Fibroblast of skin of scalp (primary cell): ENCODE results near the gene CDH22.

Experiments used
- DNase-seq: peaks from one replicate; pipeline ENCODE4 v3.0.0-alpha.2; 2013

The CDH22 gene

DNA sequence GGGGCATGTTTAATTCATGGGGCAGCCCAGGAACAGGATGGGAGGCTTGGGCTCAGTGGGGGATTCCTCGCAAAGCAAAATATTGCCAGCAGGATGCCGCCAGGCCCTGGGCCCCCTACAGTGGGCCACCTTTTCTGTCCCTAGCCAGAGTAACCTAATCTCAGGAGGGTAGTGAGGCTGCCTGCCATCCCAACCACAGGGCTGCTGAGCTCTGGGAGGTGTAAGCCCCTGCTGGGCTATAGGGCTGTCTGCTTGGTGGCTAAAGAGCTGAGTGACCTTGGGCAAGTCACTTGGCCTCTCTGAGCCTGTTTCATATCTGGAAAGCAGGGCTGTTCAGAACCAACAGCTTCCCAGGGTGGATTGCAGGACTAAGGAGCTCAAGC lies 35.7 kb upstream of the CDH22 start:
- DNase-seq: no peak

DNA sequence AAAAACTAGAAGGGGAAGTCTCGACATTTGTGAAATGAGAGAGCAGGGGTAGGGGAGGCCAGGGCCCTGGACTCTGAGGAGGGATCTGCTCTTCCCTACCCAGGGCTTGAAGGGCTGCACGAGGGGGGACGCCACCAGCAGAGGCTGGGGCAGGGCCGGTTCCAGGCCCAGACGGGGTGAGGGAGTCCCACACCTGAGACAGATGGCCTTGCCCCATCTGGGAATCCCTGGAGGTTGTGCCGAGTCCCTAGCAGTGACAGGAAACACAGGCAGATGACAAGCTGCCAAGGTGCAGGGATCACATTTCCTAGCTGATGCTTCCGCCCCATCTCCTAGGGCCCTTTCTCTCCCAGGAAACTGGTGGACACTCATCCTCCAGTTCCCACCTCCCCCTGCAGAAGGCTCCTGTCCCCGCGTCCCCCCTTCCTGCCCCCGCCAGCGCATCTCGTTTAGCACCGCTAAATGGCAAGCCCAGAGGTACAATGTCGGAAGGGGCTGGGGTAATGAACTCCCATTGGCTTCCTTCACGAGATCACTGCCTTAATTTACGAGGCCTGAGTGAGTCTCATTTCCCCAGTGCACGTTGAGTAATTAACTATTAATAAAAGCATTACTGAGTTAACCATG lies 35.2 kb upstream of the CDH22 start:
- no peak for DNase-seq

DNA sequence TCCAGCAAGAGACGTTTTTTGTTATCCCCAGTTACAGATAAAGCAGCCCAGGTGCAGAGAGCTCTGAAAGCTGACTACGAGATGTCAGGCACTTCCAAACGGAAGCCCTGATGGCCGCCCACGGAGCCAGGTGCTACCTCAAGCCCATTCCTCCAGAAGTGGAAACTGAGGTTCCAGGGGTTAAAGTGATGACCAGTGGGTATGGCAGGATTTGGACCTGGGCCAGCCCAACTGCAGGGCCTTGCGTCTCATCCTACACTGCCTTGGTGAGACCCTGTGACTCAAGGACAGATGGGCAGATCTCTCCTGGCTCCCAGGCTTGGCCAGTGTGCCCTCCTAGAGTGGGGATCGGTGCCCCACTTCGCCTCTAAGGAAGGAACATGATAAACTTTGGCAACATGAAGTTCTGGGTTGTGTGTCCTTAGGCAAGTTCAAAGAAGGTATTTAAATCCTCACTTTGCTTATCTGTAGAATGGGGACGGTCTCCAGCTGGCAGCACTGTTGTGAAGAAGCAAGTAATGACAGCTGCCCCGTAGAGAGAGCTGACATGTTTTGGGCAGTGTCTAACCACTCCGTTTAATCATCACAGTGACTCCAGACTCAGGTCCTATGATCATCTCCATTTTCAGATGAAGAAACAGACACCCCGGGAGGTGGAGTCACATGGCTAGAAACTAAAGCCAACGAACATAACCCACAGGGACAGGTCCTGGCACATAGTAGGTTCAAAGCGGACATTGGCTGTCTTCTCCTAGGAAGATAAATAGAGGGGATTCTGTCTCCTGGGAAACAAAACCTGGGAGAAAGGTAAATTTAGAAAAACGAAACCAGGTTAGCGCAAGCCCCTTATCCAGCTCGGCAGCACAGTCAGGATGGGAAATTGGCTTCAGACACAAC lies 34.4 kb upstream of the CDH22 start:
- DNase-seq: no peak

DNA sequence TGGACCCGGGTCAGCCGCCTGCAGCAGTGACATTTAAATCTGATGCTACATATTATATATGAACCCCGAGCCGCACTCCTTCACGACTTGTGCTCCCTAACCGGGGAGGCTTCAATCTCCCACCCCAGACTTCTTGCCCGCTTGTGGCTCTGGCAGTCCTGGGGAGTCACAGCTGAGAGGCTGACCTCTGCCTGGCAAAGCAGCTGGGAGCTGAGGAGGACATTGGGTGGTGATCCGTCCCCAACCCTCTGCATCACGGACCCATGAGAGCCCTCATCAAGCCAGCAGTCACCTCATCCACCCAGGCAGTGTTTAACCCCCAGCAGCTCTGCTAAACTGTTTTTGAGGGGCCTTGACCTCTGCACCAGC lies 33.7 kb upstream of the CDH22 start:
- DNase-seq: no peak

DNA sequence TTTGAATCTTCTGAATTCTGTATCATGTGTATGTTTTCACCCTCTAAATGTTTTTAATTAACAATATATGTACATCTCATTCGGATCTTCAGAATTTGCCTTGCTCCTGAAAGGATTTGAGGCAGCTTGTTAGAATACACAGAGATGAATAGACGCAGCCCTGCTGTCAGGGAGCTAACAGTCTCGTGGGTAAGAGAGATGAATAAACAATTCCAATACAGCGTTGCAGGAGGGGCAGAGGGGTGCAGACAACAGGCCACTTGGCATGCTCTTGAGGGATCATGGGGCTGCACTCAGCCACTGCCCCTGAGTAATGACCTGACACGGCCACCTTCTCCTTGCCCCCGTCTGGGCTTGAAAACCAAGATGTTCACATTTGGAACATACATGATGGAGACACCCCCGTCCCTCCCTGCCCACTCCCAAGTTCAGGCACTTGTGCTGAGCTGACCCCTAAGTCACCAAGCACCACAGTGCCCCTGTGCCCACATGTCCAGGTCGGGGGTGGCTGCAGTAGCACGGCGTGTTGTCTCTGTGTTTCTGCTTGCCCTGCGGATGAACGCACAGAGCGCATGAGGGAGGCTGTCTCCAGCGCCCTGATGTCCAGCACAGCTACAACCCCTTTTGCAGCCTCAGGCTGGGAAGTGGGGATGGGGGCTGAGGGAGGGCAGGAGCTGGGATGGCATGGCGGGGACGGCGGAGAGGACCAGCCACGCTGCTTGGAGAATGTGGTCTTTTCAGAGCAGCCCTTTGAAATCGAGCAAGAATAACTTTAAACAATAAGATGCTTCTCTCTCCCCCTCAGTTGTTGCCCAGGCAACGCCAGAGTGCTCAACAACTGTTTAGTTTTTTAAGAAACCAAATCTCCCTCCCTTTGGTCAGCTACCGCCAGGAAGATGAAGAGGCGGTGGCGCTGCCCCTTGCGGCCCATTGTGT lies 33.0 kb upstream of the CDH22 start:
- DNase-seq: no peak

DNA sequence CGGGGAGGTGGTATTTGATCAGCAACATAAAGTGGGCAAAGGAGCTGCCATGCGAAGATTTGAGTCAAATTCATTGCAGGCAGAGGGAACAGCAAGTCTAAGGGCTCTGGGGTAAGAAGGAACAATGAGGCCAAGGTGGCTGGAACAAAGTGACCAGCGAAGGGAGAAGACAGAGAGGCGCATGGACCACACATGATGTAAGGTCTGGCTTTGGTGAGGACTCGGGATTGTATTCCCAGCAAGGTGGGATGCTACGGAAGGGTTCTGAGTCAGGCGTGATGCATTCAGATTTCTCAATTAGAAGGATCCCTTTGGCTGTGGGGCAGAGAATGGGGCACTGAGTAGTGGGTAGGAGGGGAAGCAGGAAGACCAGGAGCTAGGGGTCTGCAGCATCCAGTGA lies 30.7 kb upstream of the CDH22 start:
- no peak for DNase-seq

DNA sequence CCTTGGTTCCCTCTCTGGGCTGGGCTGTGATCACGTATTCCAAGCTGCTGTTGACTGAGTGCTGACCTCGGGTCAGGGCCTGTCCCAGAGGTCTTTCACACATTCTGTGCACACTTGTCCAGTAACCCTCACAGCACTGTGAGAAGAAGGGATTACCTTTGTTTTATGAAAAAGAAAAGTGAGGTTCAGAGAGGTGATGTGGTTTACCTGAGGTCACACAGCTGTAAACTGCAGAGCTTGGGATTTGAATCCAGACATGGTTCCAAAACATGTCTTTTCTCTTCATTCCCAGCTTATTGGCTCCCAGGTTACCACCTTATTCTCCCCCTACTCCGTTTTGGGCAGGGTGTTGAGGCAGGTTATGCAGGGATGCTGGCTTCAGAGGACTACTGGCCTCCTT lies 28.4 kb upstream of the CDH22 start:
- DNase-seq: no peak

DNA sequence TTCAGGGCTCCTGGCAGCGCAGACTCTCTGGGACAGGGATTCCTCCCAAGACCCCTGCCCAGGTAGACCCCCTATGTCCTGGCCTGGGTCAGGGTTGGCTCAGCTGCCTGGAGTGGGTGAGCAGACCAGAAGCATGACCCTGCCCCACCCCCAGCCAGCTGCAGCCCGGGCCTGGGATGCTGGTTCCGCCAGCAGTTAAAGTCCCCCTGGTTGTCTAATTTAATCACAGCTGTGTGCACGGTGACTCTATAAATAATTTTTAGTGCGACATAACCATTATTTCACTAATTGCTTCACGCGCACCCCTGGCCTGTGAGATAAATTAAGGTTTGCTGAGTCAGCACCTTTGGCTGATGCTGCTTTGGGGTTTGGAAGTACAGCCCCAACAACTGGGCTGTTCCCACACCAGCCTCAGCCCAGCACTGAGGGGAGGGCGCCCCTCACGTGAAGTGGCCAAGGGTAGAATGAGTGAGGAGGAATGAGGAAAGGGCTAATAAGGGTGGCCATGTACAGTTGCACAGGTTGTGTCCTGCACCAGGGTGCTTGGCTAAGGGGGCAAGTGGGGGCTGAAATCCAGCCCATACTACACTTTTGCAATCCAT lies 26.1 kb upstream of the CDH22 start:
- DNase-seq: no peak

DNA sequence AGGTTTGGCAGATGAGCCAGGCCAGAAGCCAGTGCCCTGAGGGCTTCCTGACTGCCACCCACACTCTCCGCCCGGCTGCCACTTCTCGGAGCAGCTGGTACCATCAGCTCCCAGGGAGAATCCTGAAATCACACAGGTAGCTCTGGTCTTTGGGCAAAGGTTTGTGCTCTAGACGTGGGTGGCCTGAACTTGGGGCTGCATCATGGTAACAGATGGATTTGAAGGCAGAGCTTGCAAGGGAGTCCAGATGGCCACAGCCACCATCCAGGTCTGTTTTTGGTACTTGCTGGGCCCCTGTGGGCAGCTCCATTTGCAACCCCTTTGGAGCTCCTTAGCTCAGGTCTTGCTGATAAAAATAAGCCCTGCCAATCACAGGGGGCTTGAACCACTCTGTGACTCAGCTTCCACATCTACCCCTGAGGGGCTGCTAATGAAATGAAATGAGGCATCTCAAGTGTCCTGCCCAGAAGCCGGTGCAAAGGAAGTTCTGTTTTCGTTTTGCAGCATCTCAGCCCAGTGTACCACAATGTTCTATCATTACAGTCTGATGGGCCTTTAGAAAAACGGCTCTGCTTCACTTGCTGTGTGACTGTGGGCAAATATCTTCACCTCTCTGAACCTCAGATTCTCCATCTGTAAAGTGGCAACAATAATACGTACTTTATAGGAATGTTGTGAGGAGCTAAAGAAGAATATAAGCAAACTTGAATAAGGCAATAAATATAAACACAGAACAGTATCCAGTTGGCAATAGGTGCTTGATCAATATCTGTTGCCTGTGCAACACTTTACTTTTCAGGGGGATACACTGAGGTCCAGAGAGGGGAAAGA lies 25.1 kb upstream of the CDH22 start:
- DNase-seq: no peak

DNA sequence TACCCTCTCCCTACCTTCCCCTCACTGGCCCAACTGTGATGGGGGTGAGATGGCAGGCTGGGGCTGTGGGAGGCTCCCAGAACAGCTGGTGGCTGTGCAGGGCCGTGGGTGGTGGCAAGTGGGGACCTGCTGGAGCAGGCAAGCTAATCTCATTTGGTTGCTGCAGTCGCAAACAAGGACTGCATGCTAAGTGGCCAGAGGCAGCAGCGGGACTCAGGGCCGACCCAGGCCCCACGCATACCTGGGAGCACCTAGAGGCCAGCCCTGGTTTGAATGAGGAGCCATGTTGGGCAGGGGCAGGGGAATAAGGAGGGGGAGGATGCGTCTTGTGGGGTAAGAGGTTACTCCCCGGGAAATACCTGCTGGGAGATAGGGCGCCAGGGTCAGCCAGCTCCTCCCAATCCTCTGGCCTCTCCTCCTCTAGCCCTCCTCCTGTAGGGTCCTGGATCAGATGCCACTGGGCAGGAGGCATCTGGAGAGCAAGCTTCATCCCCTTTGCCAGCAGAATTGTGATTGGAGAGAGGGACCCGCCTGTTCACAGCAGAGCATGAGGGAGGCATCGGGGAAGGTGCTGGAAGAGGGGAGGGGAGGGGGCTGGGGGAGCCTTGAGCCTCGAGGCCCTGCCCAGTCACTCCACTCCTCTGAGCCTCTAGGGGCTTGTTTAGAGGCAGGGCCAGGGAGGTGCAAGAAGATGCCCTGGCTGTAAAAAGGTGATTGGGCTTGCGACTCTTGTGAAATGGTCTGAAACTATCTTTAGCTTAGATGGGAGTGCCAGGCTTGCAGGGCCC lies 24.3 kb upstream of the CDH22 start:
- no peak for DNase-seq

DNA sequence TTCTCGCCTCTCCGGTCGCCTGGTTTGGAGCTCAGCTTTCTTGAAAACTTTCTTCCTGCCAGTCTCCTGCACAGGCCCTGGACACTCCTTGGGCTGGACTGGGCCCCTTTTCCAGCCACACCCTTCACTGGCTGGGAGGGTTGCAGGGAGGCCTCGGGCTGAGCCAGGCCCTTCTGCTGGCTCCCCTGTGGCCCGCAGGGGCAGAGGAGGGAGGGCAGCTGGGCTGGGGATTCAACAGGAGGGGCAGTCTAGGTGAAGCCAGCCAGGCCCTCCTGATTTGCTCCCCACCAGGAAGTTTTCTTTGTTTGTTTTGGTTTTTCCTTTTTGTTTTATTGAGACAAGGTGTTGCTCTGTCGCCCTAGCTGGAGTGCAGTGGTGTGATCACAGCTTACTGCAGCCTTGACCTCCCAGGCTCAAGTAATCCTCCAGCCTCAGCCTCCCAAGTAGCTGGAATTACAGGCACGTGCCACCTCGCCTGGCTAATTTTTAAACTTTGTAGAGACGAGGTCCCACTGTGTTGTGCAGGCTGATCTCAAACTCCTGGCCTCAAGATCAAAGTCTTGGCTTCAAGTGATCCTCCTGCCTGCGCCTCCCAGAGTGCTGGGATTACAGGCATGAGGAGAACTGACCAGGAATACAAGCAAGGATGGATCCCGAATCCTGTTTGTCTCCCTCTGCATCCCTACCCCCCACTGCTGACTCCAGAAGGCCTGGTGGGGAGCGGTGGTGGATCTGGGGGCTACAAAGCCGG lies 23.5 kb upstream of the CDH22 start:
- no peak for DNase-seq

DNA sequence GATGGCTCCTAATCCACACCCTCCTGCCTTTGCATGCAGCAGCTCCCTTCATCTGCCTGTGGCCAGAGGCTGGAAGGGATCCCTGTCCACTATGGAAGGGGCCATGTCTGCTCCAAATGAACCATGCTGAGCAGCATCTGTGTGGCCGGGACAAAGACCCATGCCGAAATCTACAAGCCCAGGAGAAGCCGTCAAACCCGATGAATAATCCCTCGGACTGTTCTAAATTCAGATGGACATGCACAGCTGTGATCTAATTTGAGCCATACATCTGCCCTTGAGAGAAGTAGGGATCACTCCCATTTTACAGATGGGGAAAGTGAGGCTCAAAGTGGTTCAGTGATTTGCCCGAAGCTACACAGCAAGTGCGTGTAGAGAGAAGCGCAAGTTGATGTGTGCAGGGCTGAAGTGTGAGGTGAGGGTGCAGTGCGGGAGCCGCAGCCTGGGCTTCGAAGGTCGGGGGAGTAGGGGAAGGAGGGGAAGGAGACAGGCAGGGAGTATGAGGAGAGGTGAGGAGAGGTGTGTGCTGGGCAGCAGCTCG lies 22.6 kb upstream of the CDH22 start:
- no peak for DNase-seq

DNA sequence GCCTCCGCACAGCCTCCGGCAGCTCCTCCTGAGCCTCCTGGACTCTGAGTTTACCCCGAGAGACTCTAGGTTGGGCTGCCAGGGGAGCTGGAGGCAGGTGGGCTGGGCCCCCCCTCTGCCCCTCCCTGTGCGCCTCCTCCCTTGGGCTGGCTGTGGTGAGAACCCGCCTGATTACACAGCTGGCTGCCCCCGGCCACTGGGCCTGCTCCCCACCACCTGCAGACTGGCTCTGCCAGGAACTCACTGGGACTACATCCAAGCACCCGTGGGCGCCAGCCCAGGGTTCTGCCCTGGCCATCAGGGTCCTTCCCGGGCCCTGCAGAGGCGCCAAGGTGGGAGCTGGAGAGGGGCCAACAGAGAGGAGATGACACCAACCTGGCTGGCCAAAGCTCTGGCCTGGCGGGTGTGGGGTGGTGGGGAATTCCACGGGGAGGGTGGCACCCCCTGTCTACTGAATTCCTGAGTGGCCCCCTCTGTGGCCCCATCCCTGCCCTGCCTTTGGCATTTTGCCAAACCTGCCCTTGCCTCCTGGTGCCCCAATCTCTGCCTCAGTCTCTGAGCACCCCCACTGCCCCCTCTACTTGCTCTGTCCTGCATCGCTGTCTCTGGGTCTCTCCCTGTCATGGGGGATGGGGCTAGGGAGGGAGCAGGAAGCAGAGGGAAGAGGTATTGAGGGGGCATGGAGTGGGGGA lies 21.9 kb upstream of the CDH22 start:
- no peak for DNase-seq

DNA sequence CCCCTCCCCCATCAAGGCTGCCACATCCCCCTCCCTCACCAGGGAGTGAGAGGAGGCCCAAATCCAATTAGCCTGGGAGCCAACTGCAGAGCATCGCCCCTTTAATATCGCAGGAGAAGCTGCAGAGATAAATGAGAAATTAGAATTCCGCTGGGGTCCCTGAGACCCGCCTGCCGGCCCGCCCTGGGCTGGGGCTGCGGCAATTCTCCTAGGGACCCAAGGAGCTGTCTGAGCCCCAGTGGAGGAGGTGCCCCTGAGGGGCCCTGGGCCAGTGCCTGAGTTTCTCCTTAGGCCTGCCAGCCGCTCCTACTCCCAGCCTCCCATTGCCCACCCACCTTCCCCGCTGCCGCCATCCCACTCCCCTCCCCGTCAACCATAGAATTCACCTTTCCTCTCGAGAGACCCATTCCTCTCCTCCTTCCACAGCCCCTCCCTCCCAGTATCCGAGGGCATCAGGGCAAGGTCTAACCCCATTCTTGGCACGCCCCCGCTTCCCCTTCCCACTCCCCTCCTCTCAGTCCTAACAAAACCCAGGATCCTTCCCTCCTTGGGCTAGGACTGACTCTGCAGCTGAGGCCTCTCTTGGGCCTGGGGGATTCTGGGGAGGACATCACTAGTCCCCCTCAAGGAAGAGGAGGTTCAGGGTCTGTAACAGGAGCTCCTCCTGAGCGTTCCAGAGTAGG lies 20.0 kb upstream of the CDH22 start:
- no peak for DNase-seq

DNA sequence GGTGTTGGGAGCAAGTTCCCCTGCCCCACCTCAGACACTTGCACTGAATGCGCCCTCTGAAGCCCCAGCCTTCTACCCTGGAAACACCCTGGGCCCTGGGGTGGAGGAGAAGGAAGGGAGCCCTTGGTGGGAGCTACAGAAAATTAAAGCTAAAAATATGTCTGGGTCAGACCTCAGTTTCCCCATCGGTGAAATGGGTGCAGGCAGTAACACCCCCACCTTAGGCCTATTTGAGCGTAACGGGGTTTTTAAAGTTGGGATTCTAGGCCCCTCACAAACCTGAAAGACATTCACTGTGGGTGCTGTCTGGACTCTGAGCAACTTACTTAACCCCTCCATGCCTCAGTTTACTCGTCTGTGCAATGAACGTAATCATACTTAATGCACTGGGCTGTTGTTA lies 19.3 kb upstream of the CDH22 start:
- no peak for DNase-seq

DNA sequence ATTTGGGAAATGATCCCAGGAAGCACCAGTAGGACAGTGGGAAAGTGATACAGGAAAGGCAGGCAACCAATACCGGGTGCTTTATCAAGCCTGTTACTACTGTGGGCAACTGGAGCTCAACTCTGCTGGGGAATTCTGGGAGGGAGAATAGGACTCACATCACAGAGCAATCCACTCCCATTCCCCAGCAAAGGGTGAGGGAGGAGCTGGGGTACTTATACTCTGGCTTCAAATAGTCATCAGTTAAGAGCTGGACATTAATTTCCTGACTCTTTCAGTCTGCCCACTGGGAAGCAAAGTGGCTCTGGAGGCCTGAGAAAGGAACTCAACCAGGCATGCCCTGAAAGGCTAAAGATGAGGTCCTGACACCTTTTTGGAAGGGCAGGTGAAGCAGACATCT lies 17.5 kb upstream of the CDH22 start:
- DNase-seq: no peak

DNA sequence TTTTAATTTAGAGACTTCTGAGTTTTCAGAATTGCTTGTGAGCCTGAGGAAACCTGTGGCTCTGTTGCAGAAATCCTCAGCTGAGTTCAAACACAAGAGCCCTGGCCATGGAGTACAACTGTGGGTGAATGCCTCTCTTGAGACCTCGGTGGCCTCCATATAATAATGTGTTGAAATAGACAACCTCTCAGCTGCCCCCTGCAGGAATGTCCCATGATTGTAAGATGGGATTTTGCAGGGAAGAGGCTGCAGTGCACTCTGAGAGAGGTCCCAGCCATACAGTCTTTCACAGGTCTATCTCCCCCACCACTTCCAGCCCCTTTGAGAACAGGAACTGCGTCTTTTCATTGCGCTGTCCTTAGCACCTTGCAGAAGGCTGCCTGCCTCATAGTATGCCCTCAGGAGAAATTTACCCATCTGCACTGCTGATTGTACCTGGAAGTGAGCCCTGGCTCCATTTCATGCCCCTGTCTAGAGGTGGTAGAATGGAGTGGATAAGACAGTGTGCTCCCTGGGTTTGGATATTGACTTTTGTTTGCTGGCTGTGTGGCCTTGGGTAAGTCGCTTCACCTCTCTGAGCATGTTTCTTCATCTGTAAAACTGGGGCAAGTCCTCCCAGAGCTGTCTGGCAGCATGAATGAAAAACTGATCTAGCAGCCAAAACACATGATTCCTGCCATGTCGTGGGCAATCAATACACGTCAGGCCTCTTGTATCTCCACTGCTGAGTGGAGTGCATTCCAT lies 16.8 kb upstream of the CDH22 start:
- DNase-seq: peak; percentile 13

DNA sequence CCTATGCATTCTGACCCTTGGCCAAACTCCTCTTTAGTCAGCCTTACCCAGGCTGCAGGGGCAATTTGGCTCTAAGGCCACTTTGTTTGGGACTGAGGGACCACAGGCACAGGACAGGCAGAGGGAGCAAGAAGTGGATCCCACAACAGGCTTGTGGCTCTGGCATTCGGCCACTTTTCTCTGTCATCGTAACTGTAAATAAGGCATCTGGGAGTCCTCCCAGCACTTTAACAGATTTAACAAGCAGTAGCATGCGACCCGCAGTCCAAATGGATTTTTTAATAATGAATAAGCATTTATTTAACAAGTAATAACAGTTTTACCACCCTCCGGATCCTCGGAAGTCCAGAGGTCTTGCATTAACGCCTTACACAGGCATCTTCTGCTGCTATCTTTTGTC lies 16.1 kb upstream of the CDH22 start:
- no peak for DNase-seq
